Ascending aorta (tissue), 2 donors: ENCODE measurements around the gene GPS2. TPM values are rescaled to one million over a fixed set of nuclear protein-coding genes. Genes with fewer than 3 reads are reported as not detected.

Source experiments
- DNase-seq, 2 donors: peaks; one replicate each; pipeline ENCODE4 v3.0.0-alpha.2; 2019; ENCODE audit warnings: low spot score in 2 of 2
- H3K27ac ChIP-seq, 2 donors: fragments of 200-600 bp; sonication (generic); one replicate each; pipeline ENCODE4 v1.5.1; 2016 to 2017; ENCODE audit warnings: mild to moderate bottlenecking in 1 of 2
- H3K27me3 ChIP-seq: fragments of 200-600 bp; sonication (generic); one replicate; pipeline ENCODE4 v1.5.1; 2017
- H3K36me3 ChIP-seq, 2 donors: fragments of 200-600 bp; sonication (generic); one replicate each; pipeline ENCODE4 v1.5.1; 2016
- H3K4me1 ChIP-seq, 2 donors: fragments of 200-600 bp; sonication (generic); one replicate each; pipeline ENCODE4 v1.5.1; 2016 to 2017; ENCODE audit warnings: mild to moderate bottlenecking in 1 of 2
- H3K4me3 ChIP-seq, 2 donors: fragments of 200-600 bp; sonication (generic); one replicate each; pipeline ENCODE4 v1.5.1; 2016 to 2017; ENCODE audit warnings: mild to moderate bottlenecking in 1 of 2
- H3K9me3 ChIP-seq, 2 donors: fragments of 200-600 bp; sonication (generic); one replicate each; pipeline ENCODE4 v1.5.1; 2016
- CTCF ChIP-seq, 3 experiments: fragments of 200-600 bp in 2 of 3; fragments of 450-650 bp in 1 of 3; sonication (generic) in 2 of 3; IDR thresholded peaks; one replicate each; pipeline ENCODE4 v1.5.1; 2016 to 2019; ENCODE audit warnings: antibody characterized with exemption in 3 of 3, mild to moderate bottlenecking in 1 of 3, moderate library complexity in 1 of 3
- intact Hi-C: fragments of 100-400 bp; cut with DNase I; formaldehyde crosslinking; loops from one replicate; pipeline ENCODE4 v1.15.1; 2023
- total RNA-seq: library from RNA; depleted of rRNA; stranded (reverse); fragments of >200 nt; gene quantifications from one replicate; pipeline ENCODE4 v1.1.0, GENCODE V29; 2016

GPS2 gene
- total RNA-seq, 1 donor from 2014 or later: 52.4 TPM

DNA sequence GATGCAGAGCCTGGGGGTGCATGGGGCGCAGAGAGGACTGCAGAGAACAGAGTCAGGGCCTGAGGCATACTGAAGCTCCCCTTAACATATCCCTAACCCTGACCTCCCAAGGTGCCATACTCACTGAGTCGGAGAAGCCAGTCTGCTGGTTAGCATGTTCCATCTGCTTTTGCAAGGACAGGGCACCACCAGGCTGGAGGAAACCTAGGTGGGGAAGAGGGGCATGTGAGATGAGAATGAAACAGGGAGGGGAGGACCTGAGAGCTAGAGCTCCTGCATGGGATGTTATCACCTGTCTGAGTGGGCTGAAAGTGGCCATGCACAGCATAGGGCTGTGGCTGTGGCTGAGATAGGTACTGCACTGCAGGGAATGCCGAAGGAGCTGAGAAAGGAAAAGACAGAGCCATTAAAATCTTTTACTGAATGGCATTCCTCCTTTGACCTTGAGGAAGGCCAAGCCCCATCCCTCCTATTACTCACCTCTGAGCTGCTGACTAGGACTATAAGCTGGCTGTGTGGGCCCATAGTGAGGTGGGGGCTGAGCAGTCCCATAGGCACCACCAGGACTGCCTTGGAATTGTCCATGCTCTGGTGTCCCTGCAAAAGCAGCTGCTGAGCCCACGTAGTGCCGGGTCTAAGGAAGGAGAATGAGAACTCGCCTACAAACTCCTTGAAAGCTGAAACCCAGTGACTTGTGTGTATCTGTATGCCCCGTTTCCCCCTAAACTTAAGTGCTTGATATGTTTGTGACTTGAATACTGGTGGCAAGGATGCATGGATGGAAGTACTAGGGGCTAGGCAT, 1.9 kb downstream of the GPS2 start:
- no peak overlapping the region for H3K27ac ChIP-seq
- intact Hi-C loops: no loop called here
- peaks cover 59% of the 10 kb centered on the region in 2 donors for H3K36me3 ChIP-seq
- peak in 1 of 3 experiments; percentile 6 for TF ChIP-seq CTCF (IDR thresholded peaks at IDR 0.05)
- H3K9me3 ChIP-seq: no peaks in the 10 kb centered on the region
- H3K4me1 ChIP-seq: peaks cover 13 to 45% of the 10 kb centered on the region in 2 donors
- DNase-seq: no peak
- peak overlapping the region in 1 of 2 donors; percentile 6 for H3K4me3 ChIP-seq
- no peaks in the 10 kb centered on the region for H3K27me3 ChIP-seq

- peaks cover 13 to 45% of the 10 kb centered on the region in 2 donors for H3K4me1 ChIP-seq
- H3K36me3 ChIP-seq: peaks cover 51 to 52% of the 10 kb centered on the region in 2 donors
- no peaks in the 10 kb centered on the region for H3K9me3 ChIP-seq
- no peak overlapping the region for H3K27ac ChIP-seq
- intact Hi-C loops: no loop called here
- H3K4me3 ChIP-seq: no peak overlapping the region
- no peak for TF ChIP-seq CTCF (IDR thresholded peaks at IDR 0.05)
- H3K27me3 ChIP-seq: no peaks in the 10 kb centered on the region
- no peak for DNase-seq
Observed at GRCh38 chr17:7312432-7313087, 2.6 kb downstream of the GPS2 start.

GRCh38 chr17:7311110-7311705, 4.0 kb downstream of the GPS2 start:
- Histone ChIP-seq H3K36me3 (peaks cover 46% of the 10 kb centered on the region in 2 donors), H3K27ac (no peak overlapping the region)

GRCh38 chr17:7309628-7310027, 5.5 kb downstream of the GPS2 start:
- H3K27ac ChIP-seq: peak overlapping the region; percentile 97 to 100
- no peak for DNase-seq
- H3K36me3 ChIP-seq: peaks cover 46% of the 10 kb centered on the region in 2 donors
- H3K27me3 ChIP-seq: no peaks in the 10 kb centered on the region
- H3K4me1 ChIP-seq: peaks cover 10 to 45% of the 10 kb centered on the region in 2 donors
- intact Hi-C loops: loop anchor here (2.0 to 5.0 kb wide), 2 partner anchors 41 to 378 kb away; partner anchors contain the start of genes TP53 and WRAP53
- H3K4me3 ChIP-seq: peak overlapping the region; percentile 76 to 99
- no peak for TF ChIP-seq CTCF (IDR thresholded peaks at IDR 0.05)
- no peaks in the 10 kb centered on the region for H3K9me3 ChIP-seq

More at GRCh38 chr17:7311110-7311705, 4.0 kb downstream of the GPS2 start:
- peaks cover 13 to 48% of the 10 kb centered on the region in 2 donors for H3K4me1 ChIP-seq
- intact Hi-C loops: no loop called here
- H3K4me3 ChIP-seq: no peak overlapping the region
- no peak for TF ChIP-seq CTCF (IDR thresholded peaks at IDR 0.05)
- DNase-seq: no peak
- no peaks in the 10 kb centered on the region for H3K27me3 ChIP-seq
- H3K9me3 ChIP-seq: no peaks in the 10 kb centered on the region

DNA sequence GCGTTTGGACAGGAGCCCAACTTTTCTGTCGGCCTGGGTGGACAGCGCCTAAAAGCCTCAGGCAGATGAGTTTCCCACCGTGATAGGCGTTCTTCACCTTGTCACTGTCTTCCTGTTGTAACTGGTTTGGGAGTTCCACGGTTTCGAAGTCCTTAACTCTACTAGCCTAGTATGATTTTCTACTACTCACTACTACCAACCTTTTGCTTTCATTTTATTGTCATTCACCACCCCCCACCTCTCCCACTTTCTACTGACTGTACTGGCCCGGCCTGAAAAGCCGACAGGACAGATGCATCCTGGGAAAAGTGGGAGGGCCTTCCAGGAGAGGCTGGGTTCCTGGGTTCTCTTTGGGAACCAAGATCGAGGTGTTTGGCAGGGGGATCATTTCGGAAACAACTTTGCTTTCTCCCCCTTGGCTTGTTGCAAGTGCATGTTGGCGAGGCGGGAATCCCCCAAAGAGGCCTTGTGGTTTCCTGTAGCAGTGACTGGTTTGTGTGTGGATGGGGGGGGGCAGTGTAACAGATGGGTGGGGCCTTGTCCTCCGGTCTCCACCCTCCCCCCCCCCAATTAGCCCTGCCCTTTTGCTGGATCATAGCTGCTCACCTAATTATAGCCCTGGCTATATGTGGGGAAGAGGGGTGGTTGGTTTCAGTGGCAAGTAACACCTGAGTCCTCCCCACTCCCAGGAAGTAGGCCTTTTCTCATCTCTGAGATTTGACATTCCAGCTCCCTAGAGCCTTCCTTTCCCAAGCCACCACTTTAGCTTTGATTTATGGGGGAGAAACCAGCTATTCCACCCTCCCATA, 6.3 kb downstream of the GPS2 start:
- Histone ChIP-seq H3K4me1 (peaks cover 6 to 37% of the 10 kb centered on the region in 2 donors), H3K9me3 (no peaks in the 10 kb centered on the region), H3K4me3 (peak overlapping the region; percentile 76 to 99), H3K27me3 (no peaks in the 10 kb centered on the region), H3K27ac (peak overlapping the region; percentile 97 to 100), H3K36me3 (peaks cover 43 to 44% of the 10 kb centered on the region in 2 donors)
- intact Hi-C loops: loop anchor here (2.0 to 5.0 kb wide), 2 partner anchors 42 to 378 kb away; partner anchors contain the start of genes TP53 and WRAP53
- no peak for TF ChIP-seq CTCF (IDR thresholded peaks at IDR 0.05)
- peak in 1 of 2 donors; percentile 88 for DNase-seq
